MM.1S (cell line): Measurements from ENCODE around the gene SNTN.

Source experiments
- DNase-seq: peaks from one replicate; pipeline ENCODE4 v3.0.0-alpha.2; 2015
- H2AFZ ChIP-seq: fragments of 300-600 bp; sonication (generic); 2 replicates; pipeline ENCODE4 v1.6.0; 2016; ENCODE audit warnings: antibody characterized with exemption, low read length
- H3F3A ChIP-seq: fragments of 300-600 bp; sonication (generic); 2 replicates; pipeline ENCODE4 v1.6.1; 2016; ENCODE audit warnings: mild to moderate bottlenecking, antibody characterized with exemption, low read length, moderate library complexity, mixed read lengths; ENCODE audit not compliant: insufficient read depth
- H3K27ac ChIP-seq: fragments of 300-600 bp; sonication (generic); 2 replicates; pipeline ENCODE4 v1.5.1; 2016; ENCODE audit warnings: mild to moderate bottlenecking, low read length
- H3K27me3 ChIP-seq: fragments of 300-600 bp; sonication (generic); replicated peaks from 2 replicates; pipeline ENCODE4 v1.6.0; 2016; ENCODE audit warnings: low read length; ENCODE audit not compliant: insufficient read depth
- H3K36me3 ChIP-seq: fragments of 300-600 bp; sonication (generic); replicated peaks from 2 replicates; pipeline ENCODE4 v1.6.1; 2016; ENCODE audit warnings: mild to moderate bottlenecking, low read length, mixed read lengths; ENCODE audit not compliant: insufficient read depth
- H3K4me1 ChIP-seq: fragments of 300-600 bp; sonication (generic); 2 replicates; pipeline ENCODE4 v1.6.1; 2016; ENCODE audit warnings: low read length, mixed read lengths
- H3K4me2 ChIP-seq: fragments of 300-600 bp; sonication (generic); 2 replicates; pipeline ENCODE4 v1.6.0; 2016; ENCODE audit warnings: low read depth, low read length
- H3K4me3 ChIP-seq: fragments of 300-600 bp; sonication (generic); 2 replicates; pipeline ENCODE4 v1.5.1; 2016; ENCODE audit warnings: low read length, mixed read lengths
- H3K79me2 ChIP-seq: fragments of 300-600 bp; sonication (generic); 2 replicates; pipeline ENCODE4 v1.6.1; 2016; ENCODE audit warnings: mixed run types, low read length, mixed read lengths
- H3K9ac ChIP-seq: fragments of 300-600 bp; sonication (generic); 2 replicates; pipeline ENCODE4 v1.6.1; 2016; ENCODE audit warnings: low read length, mixed read lengths
- H3K9me2 ChIP-seq: fragments of 300-600 bp; sonication (generic); replicated peaks from 2 replicates; pipeline ENCODE4 v1.6.1; 2016; ENCODE audit warnings: mild to moderate bottlenecking, low read length, mixed read lengths; ENCODE audit not compliant: insufficient read depth
- H3K9me3 ChIP-seq: fragments of 300-600 bp; sonication (generic); replicated peaks from 2 replicates; pipeline ENCODE4 v1.6.1; 2016; ENCODE audit warnings: mild to moderate bottlenecking, low read length, mixed read lengths; ENCODE audit not compliant: insufficient read depth
- H4K20me1 ChIP-seq: fragments of 300-600 bp; sonication (generic); 2 replicates; pipeline ENCODE4 v1.6.1; 2016; ENCODE audit warnings: mild to moderate bottlenecking, low read length, moderate library complexity, mixed read lengths; ENCODE audit not compliant: insufficient read depth
- CTCF ChIP-seq: fragments of 300-600 bp; sonication (generic); IDR thresholded peaks from 2 replicates; pipeline ENCODE4 v1.5.1; 2016; ENCODE audit warnings: antibody characterized with exemption, low read length, mixed read lengths
- EZH2 ChIP-seq: fragments of 300-600 bp; sonication (generic); optimal IDR thresholded peaks from 2 replicates; pipeline ENCODE3; 2017; ENCODE audit warnings: low read depth, mild to moderate bottlenecking, antibody characterized with exemption, low read length, mixed read lengths
- EZH2phosphoT487 ChIP-seq: fragments of 300-600 bp; sonication (generic); IDR thresholded peaks from 2 replicates; pipeline ENCODE4 v1.6.1; 2018; ENCODE audit warnings: antibody characterized with exemption, low read length

The SNTN gene

GRCh38 chr3:63611382-63611781 is 41.1 kb upstream of the SNTN start:
- no peaks in the 10 kb centered on the region for H3K9me3 ChIP-seq
- no peaks in the 10 kb centered on the region for H4K20me1 ChIP-seq
- H3K27ac ChIP-seq, result no peak overlapping the region
- no peaks in the 10 kb centered on the region for H3K36me3 ChIP-seq
- no peak overlapping the region for H3K4me3 ChIP-seq
- no peaks in the 10 kb centered on the region for H3F3A ChIP-seq
- no peaks in the 10 kb centered on the region for H3K27me3 ChIP-seq
- no peak overlapping the region for H2AFZ ChIP-seq
- DNase-seq, result no peak
- H3K4me1 ChIP-seq, result no peaks in the 10 kb centered on the region
- H3K4me2 ChIP-seq, result no peak overlapping the region
- H3K9me2 ChIP-seq, result no peaks in the 10 kb centered on the region
- TF ChIP-seq EZH2 (no peak), EZH2phosphoT487 (no peak), CTCF (no peak)
- no peak overlapping the region for H3K9ac ChIP-seq
- H3K79me2 ChIP-seq, result no peaks in the 10 kb centered on the region

GRCh38 chr3:63613561-63613960 is 38.9 kb upstream of the SNTN start:
- Histone ChIP-seq H3K27me3 (no peaks in the 10 kb centered on the region), H3F3A (no peaks in the 10 kb centered on the region), H3K27ac (no peak overlapping the region), H3K4me2 (no peak overlapping the region), H3K9me3 (no peaks in the 10 kb centered on the region), H3K79me2 (no peaks in the 10 kb centered on the region), H2AFZ (no peak overlapping the region), H3K36me3 (no peaks in the 10 kb centered on the region), H3K4me3 (no peak overlapping the region), H3K4me1 (no peaks in the 10 kb centered on the region), H3K9ac (no peak overlapping the region), H4K20me1 (no peaks in the 10 kb centered on the region), H3K9me2 (no peaks in the 10 kb centered on the region)
- DNase-seq, result no peak
- TF ChIP-seq EZH2phosphoT487, result no peak

DNA sequence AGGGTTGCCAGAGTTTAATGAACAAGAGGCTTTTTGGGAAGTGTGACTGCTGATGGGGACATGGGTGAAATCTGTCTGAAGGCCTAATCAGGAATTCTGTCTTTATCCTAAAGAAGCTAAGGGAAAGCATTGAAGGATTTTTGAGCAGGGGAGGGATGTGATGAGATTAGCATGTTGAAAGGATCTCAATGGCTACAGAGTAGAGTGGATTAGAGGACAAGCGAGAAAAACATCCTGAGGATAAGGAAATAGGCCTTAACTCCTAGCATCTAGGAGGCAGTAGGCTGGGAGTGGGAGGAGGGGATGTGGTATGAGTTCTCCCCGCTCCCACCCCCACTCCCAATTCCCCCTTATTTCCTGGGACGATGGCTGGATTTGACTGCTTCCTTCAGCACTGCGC is 35.1 kb upstream of the SNTN start:
- H3K4me2 ChIP-seq, result no peak overlapping the region
- no peak overlapping the region for H3K9ac ChIP-seq
- no peaks in the 10 kb centered on the region for H3K9me3 ChIP-seq
- no peaks in the 10 kb centered on the region for H3K27me3 ChIP-seq
- H3K4me1 ChIP-seq, result no peaks in the 10 kb centered on the region
- no peaks in the 10 kb centered on the region for H3K9me2 ChIP-seq
- H3K36me3 ChIP-seq, result no peaks in the 10 kb centered on the region
- no peak for DNase-seq
- no peak overlapping the region for H2AFZ ChIP-seq
- no peak overlapping the region for H3K4me3 ChIP-seq
- H3F3A ChIP-seq, result no peaks in the 10 kb centered on the region
- H4K20me1 ChIP-seq, result no peaks in the 10 kb centered on the region
- H3K79me2 ChIP-seq, result no peaks in the 10 kb centered on the region
- TF ChIP-seq EZH2 (no peak), EZH2phosphoT487 (no peak), CTCF (no peak)
- no peak overlapping the region for H3K27ac ChIP-seq

GRCh38 chr3:63624941-63625560 is 27.4 kb upstream of the SNTN start:
- no peaks in the 10 kb centered on the region for H3K36me3 ChIP-seq
- H3K79me2 ChIP-seq, result no peaks in the 10 kb centered on the region
- no peak overlapping the region for H3K4me2 ChIP-seq
- H3K9me2 ChIP-seq, result no peaks in the 10 kb centered on the region
- H3K9ac ChIP-seq, result no peak overlapping the region
- H3K27ac ChIP-seq, result no peak overlapping the region
- no peaks in the 10 kb centered on the region for H3K27me3 ChIP-seq
- no peak for DNase-seq
- no peak overlapping the region for H2AFZ ChIP-seq
- H4K20me1 ChIP-seq, result no peaks in the 10 kb centered on the region
- H3K4me1 ChIP-seq, result no peaks in the 10 kb centered on the region
- no peaks in the 10 kb centered on the region for H3F3A ChIP-seq
- H3K4me3 ChIP-seq, result no peak overlapping the region
- no peak for TF ChIP-seq EZH2
- no peak for TF ChIP-seq CTCF
- no peak for TF ChIP-seq EZH2phosphoT487
- no peaks in the 10 kb centered on the region for H3K9me3 ChIP-seq
